OCI-LY1 (cell line): ENCODE measurements around the gene CCNY.
"Not testable (repeated sequence)": the region's sequence is repeated elsewhere in the genome, so short reads cannot be mapped to it uniquely, and the experiment has no call there.

Source experiments
- H2AFZ ChIP-seq: fragments of 200-600 bp; sonication (generic), shearing (Covaris generic); 2 replicates; pipeline ENCODE4 v1.6.0; 2014; ENCODE audit warnings: antibody characterized with exemption, mild to moderate bottlenecking, low read length
- H3F3A ChIP-seq: fragments of 200-600 bp; sonication (generic), shearing (Covaris generic); 2 replicates; pipeline ENCODE4 v1.6.0; 2014; ENCODE audit warnings: mild to moderate bottlenecking, antibody characterized with exemption, low read length, moderate library complexity; ENCODE audit not compliant: insufficient read depth
- H3K27ac ChIP-seq: fragments of 200-600 bp; sonication (generic); 2 replicates; pipeline ENCODE4 v1.5.1; 2014; ENCODE audit warnings: low read length, mixed run types, mild to moderate bottlenecking, low read depth; ENCODE audit not compliant: poor library complexity, severe bottlenecking
- H3K27me3 ChIP-seq: fragments of 200-600 bp; sonication (generic); 2 replicates; pipeline ENCODE4 v1.6.0; 2014; ENCODE audit warnings: antibody characterized with exemption, mild to moderate bottlenecking, low read length, moderate library complexity; ENCODE audit not compliant: insufficient read depth
- H3K36me3 ChIP-seq: fragments of 200-600 bp; sonication (generic); 2 replicates; pipeline ENCODE4 v1.6.1; 2014; ENCODE audit warnings: mild to moderate bottlenecking, antibody characterized with exemption, low read length, moderate library complexity, mixed read lengths; ENCODE audit not compliant: insufficient read depth
- H3K4me1 ChIP-seq: fragments of 200-600 bp; sonication (generic); 2 replicates; pipeline ENCODE4 v1.5.1; 2014; ENCODE audit warnings: mild to moderate bottlenecking, low read length, moderate library complexity; ENCODE audit not compliant: insufficient read depth, severe bottlenecking
- H3K4me2 ChIP-seq: fragments of 200-600 bp; sonication (generic), shearing (Covaris generic); 2 replicates; pipeline ENCODE4 v1.6.1; 2014; ENCODE audit warnings: low read length
- H3K4me3 ChIP-seq: fragments of 200-600 bp; sonication (generic); 2 replicates; pipeline ENCODE4 v1.5.1; 2014; ENCODE audit warnings: low read length, low read depth, mild to moderate bottlenecking, mixed read lengths; ENCODE audit not compliant: poor library complexity, severe bottlenecking
- H3K79me2 ChIP-seq: fragments of 200-600 bp; shearing (Covaris generic); 2 replicates; pipeline ENCODE4 v1.6.1; 2016; ENCODE audit warnings: mixed run types, low read length, mixed read lengths; ENCODE audit not compliant: insufficient read depth
- H3K9ac ChIP-seq: fragments of 200-600 bp; sonication (generic), shearing (Covaris generic); 2 replicates; pipeline ENCODE4 v1.6.1; 2014; ENCODE audit warnings: mild to moderate bottlenecking, low read length, mixed read lengths
- H3K9me2 ChIP-seq: fragments of 200-600 bp; sonication (generic), shearing (Covaris generic); 2 replicates; pipeline ENCODE4 v1.6.1; 2014; ENCODE audit warnings: low read depth, mild to moderate bottlenecking, low read length, mixed read lengths
- H3K9me3 ChIP-seq: fragments of 200-600 bp; shearing (Covaris generic); 2 replicates; pipeline ENCODE4 v1.6.1; 2014; ENCODE audit warnings: low read length, mixed read lengths
- H4K20me1 ChIP-seq: fragments of 200-600 bp; sonication (generic), shearing (Covaris generic); 2 replicates; pipeline ENCODE4 v1.6.0; 2016; ENCODE audit warnings: mild to moderate bottlenecking, low read length; ENCODE audit not compliant: insufficient read depth
- EZH2 ChIP-seq: fragments of 200-600 bp; sonication (generic), shearing (Covaris generic); IDR thresholded peaks from 2 replicates; pipeline ENCODE4 v1.8.0; 2017; ENCODE audit warnings: borderline replicate concordance, mixed run types, mild to moderate bottlenecking, antibody characterized with exemption, low read length, moderate library complexity, mixed read lengths
- TF ChIP-seq, protein P1 (sequence below): fragments of 200-600 bp; sonication (generic), shearing (Covaris generic); IDR thresholded peaks from 2 replicates; pipeline ENCODE4 v1.5.1; 2017; ENCODE audit warnings: mild to moderate bottlenecking, antibody characterized with exemption, low read length, moderate library complexity, mixed read lengths

The CCNY gene

DNA sequence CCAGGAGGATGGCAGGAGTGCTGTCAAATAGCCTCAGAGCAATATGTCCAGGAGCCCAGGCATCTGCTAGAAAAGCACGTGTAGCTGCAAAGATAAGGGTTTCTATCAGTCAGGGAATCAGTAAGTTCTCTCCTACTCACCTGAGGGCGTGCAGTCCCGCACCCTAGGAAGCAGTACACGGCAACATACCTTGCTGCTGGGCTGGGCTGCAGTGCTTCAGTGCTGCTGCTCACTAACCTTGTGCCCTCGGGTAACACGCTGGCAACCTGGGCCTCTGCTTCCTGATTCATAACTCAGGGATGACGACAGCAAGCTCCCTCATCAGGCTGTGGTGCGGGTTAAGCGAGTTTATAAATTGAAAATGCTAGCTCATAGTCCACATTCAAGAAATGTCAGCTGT lies 29.5 kb upstream of the CCNY start:
- Histone ChIP-seq H3K27me3 (no peaks in the 10 kb centered on the region), H2AFZ (no peak overlapping the region), H3K9me2 (no peaks in the 10 kb centered on the region), H3K9me3 (no peaks in the 10 kb centered on the region), H4K20me1 (no peaks in the 10 kb centered on the region), H3K4me3 (no peak overlapping the region), H3F3A (no peaks in the 10 kb centered on the region), H3K36me3 (no peaks in the 10 kb centered on the region), H3K4me2 (no peak overlapping the region), H3K79me2 (no peaks in the 10 kb centered on the region), H3K27ac (no peak overlapping the region), H3K9ac (no peak overlapping the region), H3K4me1 (no peaks in the 10 kb centered on the region)
- TF ChIP-seq, protein P1, sequence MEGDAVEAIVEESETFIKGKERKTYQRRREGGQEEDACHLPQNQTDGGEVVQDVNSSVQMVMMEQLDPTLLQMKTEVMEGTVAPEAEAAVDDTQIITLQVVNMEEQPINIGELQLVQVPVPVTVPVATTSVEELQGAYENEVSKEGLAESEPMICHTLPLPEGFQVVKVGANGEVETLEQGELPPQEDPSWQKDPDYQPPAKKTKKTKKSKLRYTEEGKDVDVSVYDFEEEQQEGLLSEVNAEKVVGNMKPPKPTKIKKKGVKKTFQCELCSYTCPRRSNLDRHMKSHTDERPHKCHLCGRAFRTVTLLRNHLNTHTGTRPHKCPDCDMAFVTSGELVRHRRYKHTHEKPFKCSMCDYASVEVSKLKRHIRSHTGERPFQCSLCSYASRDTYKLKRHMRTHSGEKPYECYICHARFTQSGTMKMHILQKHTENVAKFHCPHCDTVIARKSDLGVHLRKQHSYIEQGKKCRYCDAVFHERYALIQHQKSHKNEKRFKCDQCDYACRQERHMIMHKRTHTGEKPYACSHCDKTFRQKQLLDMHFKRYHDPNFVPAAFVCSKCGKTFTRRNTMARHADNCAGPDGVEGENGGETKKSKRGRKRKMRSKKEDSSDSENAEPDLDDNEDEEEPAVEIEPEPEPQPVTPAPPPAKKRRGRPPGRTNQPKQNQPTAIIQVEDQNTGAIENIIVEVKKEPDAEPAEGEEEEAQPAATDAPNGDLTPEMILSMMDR = no peak
- no peak for TF ChIP-seq EZH2

DNA sequence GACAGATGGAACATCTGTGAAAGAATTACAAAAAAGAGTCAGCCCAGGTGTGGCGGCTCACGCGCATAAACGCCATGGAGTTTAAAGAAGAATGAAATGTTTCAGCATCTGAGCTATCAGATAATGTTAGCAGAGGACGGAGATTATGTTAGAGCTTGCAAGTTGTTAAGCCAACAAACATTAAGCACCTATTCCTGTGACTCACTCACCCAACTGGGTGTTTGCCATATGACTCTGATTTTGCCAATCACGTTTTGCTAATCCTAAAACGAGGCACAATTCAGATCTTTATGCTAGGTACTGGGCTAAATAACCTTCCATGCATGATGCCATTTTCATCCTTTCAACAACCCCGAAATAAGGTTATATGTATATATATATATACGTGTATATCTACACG lies 29.0 kb upstream of the CCNY start:
- Histone ChIP-seq H3K27ac (no peak overlapping the region), H3K27me3 (no peaks in the 10 kb centered on the region), H3K9ac (no peak overlapping the region), H3K9me3 (no peaks in the 10 kb centered on the region), H3K4me2 (no peak overlapping the region), H3K9me2 (no peaks in the 10 kb centered on the region), H3K4me1 (no peaks in the 10 kb centered on the region), H3K4me3 (no peak overlapping the region), H3K79me2 (no peaks in the 10 kb centered on the region), H2AFZ (no peak overlapping the region), H3K36me3 (no peaks in the 10 kb centered on the region), H4K20me1 (no peaks in the 10 kb centered on the region), H3F3A (no peaks in the 10 kb centered on the region)
- TF ChIP-seq EZH2 = no peak
- TF ChIP-seq, protein P1 = no peak

DNA sequence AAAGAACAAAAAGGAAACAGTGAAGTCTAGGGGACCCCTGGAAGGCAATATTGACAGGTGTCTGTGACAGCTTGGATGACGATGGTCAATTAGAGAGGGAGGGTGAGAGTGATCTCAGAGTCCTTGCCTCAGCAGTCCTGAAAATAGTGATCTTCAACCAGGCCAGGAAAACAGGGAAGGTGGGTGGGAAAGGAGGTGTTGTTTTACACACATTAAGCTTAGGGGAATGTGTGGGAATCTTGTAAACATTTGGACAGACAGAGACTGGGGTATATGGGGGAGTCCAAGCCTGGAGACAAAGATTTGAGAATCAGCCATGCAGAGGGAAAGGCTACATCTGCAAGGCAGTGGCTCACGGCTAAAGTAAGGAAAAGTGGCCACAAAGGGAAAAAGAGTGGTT lies 27.5 kb upstream of the CCNY start:
- Histone ChIP-seq H4K20me1 (no peaks in the 10 kb centered on the region), H3K27ac (no peak overlapping the region), H3K27me3 (no peaks in the 10 kb centered on the region), H3K9me3 (no peaks in the 10 kb centered on the region), H2AFZ (no peak overlapping the region), H3K4me2 (no peak overlapping the region), H3K4me1 (no peaks in the 10 kb centered on the region), H3K9me2 (no peaks in the 10 kb centered on the region), H3K9ac (no peak overlapping the region), H3K36me3 (no peaks in the 10 kb centered on the region), H3F3A (no peaks in the 10 kb centered on the region), H3K4me3 (no peak overlapping the region), H3K79me2 (no peaks in the 10 kb centered on the region)
- TF ChIP-seq, protein P1 = no peak
- TF ChIP-seq EZH2 = no peak

DNA sequence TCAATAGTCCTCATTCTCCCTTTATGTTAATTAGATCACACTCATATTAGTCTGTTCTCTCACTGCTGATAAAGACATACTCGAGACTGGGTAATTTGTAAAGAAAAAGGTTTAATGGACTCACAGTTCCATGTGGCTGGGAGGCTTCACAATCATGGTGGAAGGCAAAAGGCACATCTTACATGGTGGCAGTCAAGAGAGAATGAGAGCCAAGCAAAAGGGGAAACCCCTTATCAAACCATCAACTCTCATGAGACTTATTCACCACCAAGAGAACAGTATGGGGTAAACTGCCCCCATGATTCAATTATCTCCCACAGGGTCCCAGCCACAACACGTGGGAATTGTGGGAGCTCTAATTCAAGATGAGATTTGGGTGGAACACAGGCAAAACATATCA lies 22.2 kb upstream of the CCNY start:
- H3K27me3 ChIP-seq, H3K4me1 ChIP-seq, H3K27ac ChIP-seq, H3K9me2 ChIP-seq, H3K9me3 ChIP-seq, H3K79me2 ChIP-seq, H3F3A ChIP-seq, H2AFZ ChIP-seq, H3K4me2 ChIP-seq, H3K4me3 ChIP-seq, H3K9ac ChIP-seq, H4K20me1 ChIP-seq: not testable (repeated sequence)
- H3K36me3 ChIP-seq = peaks cover 16% of the 10 kb centered on the region

DNA sequence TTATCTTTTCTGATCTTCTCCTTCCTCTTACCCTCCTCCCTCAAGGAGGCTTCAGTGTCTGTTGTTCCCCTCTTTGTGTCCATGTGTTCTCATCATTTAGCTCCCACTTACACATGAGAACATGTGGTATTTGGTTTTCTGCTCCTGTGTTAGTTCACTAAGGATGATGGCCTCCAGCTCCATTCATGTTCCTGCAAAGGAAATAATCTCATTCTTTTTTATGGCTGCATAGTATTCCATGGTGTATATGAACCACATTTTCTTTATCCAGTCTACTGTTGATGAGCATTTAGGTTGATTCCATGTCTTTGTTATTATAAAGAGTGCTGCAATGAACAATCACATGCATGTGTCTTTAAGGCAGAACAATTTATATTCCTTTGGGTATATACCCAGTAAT lies 21.1 kb upstream of the CCNY start:
- H3K9me2 ChIP-seq, H3K4me1 ChIP-seq, H3K27ac ChIP-seq, H3K4me2 ChIP-seq, H3K27me3 ChIP-seq, H4K20me1 ChIP-seq, H3K4me3 ChIP-seq, H2AFZ ChIP-seq, H3K9ac ChIP-seq, H3K9me3 ChIP-seq, H3F3A ChIP-seq, H3K79me2 ChIP-seq: not testable (repeated sequence)
- H3K36me3 ChIP-seq = peaks cover 16% of the 10 kb centered on the region
